DMS153 (cell line): ENCODE results near the gene LRRC27.

Experiments used
- DNase-seq: peaks from one replicate; lab custom pipeline; 2025; lab: John Stamatoyannopoulos, UW

The LRRC27 gene

DNA sequence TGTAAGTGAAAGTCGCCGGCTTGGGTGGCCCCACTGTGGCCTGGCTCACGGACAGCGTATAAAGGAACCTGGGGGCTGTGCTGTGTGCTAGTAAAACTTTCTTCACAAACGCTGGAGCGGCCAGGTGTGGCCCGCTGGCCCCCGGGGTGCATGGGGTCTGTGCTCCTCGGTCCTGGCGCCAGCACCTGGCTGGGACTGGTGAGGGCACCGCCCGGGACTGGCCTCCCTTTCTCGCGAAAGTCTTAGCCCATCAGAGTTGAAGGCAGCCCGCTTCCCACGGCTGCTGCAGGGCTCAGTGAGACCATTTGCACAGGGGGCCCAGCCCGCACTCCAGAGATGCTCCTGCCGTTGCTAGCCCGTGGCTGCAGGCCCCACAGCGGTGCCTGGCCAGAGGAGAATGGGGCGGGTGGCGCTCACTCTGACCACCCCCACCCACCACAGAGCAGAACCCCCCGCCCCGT is 70.8 kb downstream of the LRRC27 start:
- no peak for DNase-seq

- no peak for DNase-seq
These were observed 71.6 kb downstream of the LRRC27 start for GRCh38 chr10:132403511-132404168.

- DNase-seq, result no peak
These were observed 72.3 kb downstream of the LRRC27 start for GRCh38 chr10:132404169-132404880.

DNA sequence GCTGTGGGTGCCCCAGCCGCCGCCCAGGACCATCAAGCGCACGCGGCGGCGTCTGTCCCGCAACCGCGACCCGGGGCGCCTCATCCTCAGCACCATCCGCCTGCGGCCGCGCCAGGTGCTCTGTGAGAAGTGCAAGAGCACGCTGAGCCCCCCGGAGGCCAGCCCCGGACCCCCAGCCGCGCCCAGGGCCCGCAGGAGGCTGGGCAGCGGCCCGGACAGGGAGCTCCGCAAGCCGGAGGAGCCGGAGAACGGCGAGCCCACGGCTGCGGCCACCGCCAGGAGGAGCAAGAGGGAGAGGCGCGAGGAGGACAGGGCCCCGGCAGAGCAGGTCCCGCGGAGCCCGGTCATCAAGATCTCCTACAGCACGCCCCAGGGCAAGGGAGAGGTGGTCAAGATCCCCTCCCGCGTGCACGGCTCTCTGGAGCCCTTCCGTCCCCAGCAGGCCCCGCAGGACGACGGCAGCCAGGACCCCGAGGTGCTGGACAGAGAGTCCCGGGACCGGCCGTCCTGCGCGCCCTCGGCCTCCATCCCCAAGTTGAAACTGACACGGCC is 73.0 kb downstream of the LRRC27 start:
- DNase-seq, result no peak

DNA sequence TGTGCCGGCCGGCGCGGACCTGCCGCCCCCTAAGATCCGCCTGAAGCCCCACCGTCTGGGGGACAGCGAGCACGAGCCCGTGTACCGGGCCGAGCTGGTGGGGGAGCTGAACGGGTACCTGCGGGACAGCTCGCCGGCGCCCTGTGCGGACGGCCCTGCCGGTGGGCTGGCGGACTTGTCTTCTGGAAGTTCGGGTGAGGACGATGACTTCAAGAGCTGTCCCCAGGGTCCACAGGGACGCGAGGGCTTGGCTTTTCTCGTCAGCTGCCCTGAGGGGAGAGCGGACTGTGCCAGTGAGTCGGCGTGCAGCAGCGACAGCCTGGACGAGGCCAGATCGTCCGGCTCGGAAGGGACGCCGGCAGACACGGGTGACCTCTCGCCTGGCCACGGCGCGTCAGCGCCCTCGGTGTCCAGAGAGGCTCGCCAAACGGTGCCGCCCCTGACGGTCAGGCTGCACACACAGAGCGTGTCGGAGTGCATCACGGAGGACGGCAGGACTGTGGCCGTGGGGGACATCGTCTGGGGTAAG is 73.5 kb downstream of the LRRC27 start:
- DNase-seq, result no peak

DNA sequence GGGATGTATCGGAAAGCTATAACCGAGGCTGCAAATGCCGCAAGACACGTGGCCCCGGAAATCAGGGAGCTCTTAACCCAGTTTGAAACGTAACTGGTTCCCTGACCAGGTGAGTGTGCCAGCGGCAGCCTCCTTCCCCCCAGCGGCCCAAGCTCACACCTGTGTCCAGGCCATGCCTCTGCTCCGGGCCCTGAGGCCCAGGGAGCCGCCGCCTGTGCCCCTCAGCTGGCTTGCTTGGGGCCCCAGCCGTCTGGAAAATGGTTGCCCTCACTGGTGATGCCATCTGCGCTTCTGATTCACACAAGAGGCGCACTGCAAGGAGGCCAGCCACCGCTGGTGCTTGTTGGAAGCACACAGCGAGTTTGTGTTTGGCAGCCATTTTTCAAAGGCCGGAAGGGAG is 74.2 kb downstream of the LRRC27 start:
- DNase-seq, result no peak

DNA sequence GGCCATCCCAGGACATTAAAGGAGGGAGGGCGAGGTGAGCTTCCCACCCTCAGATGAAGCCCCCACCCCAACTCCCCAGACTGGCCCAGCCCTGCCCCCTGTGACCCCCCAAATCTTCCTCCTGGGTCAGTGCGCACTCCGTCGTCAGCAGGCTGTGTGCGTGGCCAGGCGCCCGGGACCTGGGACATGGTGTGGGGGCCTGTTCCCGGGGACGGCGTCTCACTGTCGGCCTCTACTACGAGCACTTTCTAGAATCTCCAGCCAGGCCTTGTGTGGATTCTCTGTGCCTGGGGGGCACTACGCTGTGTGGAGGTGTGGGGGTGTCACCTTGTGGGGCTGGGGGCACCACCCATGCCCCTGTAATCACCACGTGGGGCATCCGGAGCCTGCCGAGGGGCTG is 74.8 kb downstream of the LRRC27 start:
- no peak for DNase-seq

DNA sequence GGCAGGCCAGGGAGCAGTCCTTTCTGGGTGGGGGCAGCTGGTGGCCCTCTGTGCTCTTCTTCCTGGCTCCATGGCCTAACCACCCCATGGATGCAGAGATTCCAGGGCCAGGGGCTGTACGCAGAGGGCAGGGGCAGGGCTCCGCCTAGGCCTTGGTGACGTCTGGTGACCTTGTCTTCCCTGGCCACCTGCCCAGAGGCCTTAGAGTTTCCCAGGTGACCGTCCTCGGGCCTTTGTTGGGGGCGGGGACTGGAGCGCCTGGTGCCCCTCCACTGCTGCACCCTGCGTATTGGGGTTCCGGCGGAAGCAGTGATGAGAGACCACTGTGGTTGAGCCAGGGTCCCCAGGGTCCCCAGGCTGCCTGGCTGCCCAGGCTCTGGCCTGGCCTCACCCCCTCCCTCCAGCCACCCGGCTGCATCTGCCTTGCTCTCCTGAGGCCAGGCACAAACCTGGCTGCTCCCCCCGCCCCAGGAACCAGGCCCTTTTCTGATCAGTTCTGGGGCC is 75.3 kb downstream of the LRRC27 start:
- DNase-seq, result peak; percentile 57

GRCh38 chr10:132407846-132408278 is 75.9 kb downstream of the LRRC27 start:
- peak; percentile 89 for DNase-seq

DNA sequence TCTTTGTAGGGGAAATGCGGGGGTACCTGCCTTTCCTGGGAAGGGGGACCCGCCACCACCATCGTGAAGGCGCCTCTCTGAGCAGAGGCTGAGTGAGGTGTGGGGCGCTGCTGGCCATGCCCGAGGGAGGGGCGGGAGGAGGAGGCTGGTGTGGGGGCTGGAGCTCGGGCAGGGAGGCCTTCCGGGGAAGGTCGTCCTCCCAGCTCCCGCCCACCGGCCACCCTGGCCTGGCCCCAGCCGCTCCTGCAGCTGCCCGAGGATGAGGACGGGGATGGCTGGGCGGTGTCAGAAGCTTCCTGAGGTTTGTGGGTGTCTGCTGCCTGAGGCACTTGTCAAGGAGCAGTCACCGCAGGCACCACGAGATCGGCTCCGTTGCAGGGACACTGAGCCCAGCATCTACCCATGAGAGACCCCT is 76.4 kb downstream of the LRRC27 start:
- no peak for DNase-seq

DNA sequence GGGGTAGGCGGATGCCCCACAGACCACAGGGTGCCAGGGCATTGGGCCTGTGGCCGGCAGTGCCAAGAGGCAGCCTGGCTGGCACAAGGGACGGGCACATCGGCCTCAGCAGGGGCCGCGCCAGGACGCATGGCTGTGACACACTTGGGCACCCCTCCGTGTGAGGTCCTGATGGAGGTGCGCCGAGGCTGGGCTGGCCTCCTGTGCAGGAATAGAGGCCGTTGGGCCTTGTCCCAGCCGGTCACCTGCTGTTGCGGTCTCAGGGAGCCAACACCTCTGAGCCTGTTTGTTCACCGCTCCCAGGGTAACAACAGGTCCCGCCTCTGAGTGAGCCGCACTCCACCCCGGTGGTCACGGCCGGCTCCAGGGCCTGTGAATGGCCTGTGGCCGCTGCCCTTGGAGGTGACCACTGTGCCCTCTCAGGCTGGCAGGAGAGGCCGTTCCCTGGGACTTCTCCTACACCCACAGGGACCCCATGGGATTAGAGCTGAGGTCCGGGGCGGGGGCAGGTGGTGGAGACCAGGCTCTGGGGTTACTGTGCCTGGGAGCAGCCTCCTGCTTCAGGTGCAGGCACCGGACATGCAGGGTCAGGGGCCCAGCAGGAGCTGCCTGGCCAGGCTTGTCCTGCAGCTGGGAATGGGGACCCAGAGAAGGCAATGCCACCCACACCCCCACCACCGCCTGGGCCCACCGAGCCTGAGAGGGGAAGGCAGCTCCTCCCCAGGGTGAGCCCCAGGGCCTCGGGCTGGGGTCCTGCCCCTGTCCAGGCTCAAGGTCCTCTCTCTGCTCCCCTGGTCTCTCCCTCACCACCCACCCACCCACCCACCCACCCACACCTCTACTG is 77.1 kb downstream of the LRRC27 start:
- peak; percentile 31 for DNase-seq

DNA sequence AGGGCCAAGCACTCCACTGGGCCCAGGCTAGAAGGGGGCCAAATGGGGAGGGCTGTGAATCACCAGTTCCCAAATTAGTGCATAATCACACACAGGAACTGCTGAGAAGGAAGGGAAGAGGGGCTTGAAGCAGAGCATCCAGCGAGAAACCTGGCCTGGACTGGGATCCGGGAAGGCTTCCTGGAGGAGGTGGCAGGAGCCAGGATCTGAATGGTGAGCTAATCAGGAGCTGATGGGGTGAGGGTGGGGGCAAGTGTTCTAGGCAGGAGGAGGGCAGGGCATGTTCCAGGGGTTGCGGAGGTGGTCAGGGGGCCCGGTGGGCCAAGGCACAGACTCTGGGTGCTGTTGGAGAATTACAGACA is 77.7 kb downstream of the LRRC27 start:
- no peak for DNase-seq

GRCh38 chr10:132410056-132410778 is 78.2 kb downstream of the LRRC27 start:
- DNase-seq, result no peak

DNA sequence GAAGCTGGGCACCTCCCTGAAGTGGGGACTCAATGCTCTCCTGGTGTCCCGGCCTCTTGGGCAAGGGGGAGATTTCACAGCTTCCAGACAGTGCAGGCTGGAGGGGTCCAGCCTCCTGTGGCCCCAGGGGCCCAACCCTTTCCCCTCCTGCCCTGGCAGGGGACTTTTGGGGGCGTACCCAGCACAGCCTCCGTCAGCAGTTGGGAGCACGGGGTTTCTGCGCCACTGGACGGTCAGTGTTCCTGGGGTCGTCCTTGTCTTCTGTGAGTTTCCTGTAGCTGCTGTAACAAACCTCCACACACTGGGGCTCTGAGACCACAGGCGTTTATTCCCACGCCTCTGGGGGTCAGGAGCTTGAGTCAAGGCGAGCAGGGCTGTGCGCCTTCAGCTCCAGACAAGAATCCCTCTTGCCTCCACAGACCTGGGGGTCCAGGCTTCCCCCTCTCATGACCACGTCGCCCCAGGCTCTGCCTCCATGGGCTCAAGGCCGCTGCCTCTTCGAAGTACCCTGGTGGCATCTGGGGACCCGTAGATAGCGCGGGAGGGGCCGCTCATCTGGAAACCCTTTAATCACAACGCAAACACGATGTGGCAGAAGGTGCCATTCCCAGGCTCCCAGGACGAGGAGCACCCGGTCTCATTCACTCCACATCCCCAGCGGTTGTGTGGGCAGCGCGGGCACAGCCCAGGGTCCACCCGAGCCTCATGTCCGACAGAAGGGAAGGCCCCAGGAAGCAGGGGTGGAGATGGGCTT is 79.0 kb downstream of the LRRC27 start:
- DNase-seq, result no peak

- DNase-seq, result no peak
These were observed 79.7 kb downstream of the LRRC27 start for GRCh38 chr10:132411561-132412253.

DNA sequence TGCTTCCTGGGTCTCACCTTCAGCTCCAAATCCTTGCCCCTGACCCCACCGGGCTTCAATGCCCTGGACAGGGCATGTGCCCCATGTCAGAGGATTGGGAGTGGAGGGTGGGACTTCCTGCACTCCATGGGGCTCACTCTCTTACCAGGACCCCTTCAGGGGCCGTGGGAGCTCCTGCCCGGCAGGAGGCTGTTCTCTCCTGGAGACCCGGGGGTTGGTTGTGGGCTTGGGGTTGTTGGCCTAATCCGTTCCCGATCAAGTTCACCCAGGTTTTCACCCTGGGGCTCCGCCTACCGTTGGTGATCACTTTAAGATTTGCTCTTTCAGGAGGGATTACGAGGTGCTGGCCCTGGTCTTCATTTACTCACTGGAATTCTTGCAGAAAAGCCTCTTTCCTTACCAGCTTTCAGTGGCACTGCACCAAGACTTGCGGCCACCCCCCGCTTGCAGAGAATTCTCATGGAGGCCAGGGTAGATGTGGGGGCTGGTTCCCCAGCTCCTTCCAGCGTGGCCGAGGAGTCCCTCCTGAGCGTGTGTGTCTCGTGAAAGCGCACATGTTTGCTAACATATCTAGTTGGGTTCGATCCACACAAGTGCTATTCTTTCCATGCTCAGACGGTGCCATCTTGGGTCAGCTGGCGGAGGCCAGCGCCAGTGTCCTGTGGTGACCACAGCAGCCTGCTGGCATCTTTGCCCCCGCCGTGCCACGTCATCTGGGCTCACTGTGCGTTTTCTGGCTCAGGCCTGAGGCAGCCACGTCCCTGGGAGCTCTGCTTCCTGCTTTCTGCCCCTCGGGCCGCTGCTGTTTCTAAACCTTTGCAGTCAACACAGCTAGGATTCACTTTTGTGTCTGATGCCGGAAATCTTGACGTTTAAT is 80.6 kb downstream of the LRRC27 start:
- no peak for DNase-seq

GRCh38 chr10:132413226-132414205 is 81.5 kb downstream of the LRRC27 start:
- no peak for DNase-seq
